Pancreas (tissue), 10 donors: ENCODE measurements around the gene DPT. TPM values are rescaled to one million over a fixed set of nuclear protein-coding genes. Genes with fewer than 3 reads are reported as not detected.

Experiments used
- ATAC-seq, 4 donors: fragments of 200-7000 bp; cut with Tn5 transposase; one replicate each; pipeline versions ENCODE4 v1.8.0 to v1.9.1; 2020; ENCODE audit warnings: mild to moderate bottlenecking in 4 of 4, moderate library complexity in 4 of 4
- DNase-seq, 6 donors: peaks; one replicate each; pipeline ENCODE4 v3.0.0-alpha.2; 2020
- FAIRE-seq: peaks from 2 replicates; lab custom pipeline; 2012; peaks lifted over from hg19 to GRCh38; lab: Jason Lieb, UNC
- H3K27ac ChIP-seq, 4 donors: fragments of 200-600 bp; sonication (generic); 1 replicate in 3 of 4; 2 replicates in 1 of 4; pipeline versions ENCODE4 v1.5.0 to v1.8.0; 2020
- H3K27me3 ChIP-seq, 4 donors: fragments of 200-600 bp; one replicate each; pipeline ENCODE4 v1.8.0; 2021
- H3K36me3 ChIP-seq, 3 donors: fragments of 200-600 bp; sonication (generic) in 1 of 3; one replicate each; pipeline versions ENCODE4 v1.5.0 to v1.8.0; 2020 to 2021
- H3K4me1 ChIP-seq, 3 donors: fragments of 200-600 bp; one replicate each; pipeline ENCODE4 v1.8.0; 2021
- H3K4me3 ChIP-seq, 4 donors: fragments of 200-600 bp; sonication (generic) in 2 of 4; one replicate each; pipeline versions ENCODE4 v1.5.0 to v1.8.0; 2020 to 2021
- H3K9me3 ChIP-seq, 4 donors: fragments of 200-600 bp; one replicate each; pipeline ENCODE4 v1.8.0; 2021
- WGBS, 2 donors: extraction: QIAGEN DNeasy Blood & Tissue Kit; methylation state at CpG; one replicate each; pipeline ENCODE4 v1.1.7; 2013; 5-methylcytosine and 5-hydroxymethylcytosine counted together
- intact Hi-C, 3 donors: fragments of 100-400 bp; cut with DNase I; formaldehyde crosslinking; loops; one replicate each; pipeline versions ENCODE4 v1.11.1 to v1.14.2; 2022
- polyA plus RNA-seq, 2 donors: library from polyadenylated mRNA; stranded (reverse); fragments of 200-250 nt; gene quantifications; one replicate each; pipeline ENCODE4 v1.2.3, GENCODE V29; 2013
- total RNA-seq, 6 donors: library from RNA; stranded (reverse); fragmentation: NEBNext Ultra II Directional in 4 of 6; extraction: Animal tissue kit (Norgen Biotek cat#: 25700) in 4 of 6; gene quantifications; one replicate each; pipeline versions ENCODE4 v1.2.1 to v1.2.4, GENCODE V29; 2021 to 2023
- TF ChIP-seq, protein P1 (sequence below), 4 donors: fragments of 200-600 bp; sonication (generic) in 3 of 4; IDR thresholded peaks; one replicate each; pipeline versions ENCODE4 v1.5.0 to v1.8.0; 2021; ENCODE audit warnings: antibody characterized with exemption in 4 of 4
- donor health status: healthy with polysubstance abuse.
- donor health status: DM: no; HTN: no; CAD: no; lungs with moderate emphysema.
- donor health status: DM: no; HTN: no; CAD: no.
- donor health status: control.
- donor health status: control.
- donor health status: Bipolar disorder and iron deficiency.
- donor health status: DM: yes; HTN: yes; CAD: no.
- donor health status: DM: no; HTN: no; CAD: no.
- donor health status: DM: no; HTN: no; CAD: no.
- donor health status: DM: yes; HTN: yes; CAD: no.

DPT gene
- total and polyA plus RNA-seq, 8 donors: 3.4 to 16.2 (median 7.5) TPM

GRCh38 chr1:168720839-168721238 is 8.2 kb downstream of the DPT start:
- DNase-seq: no peak
- ATAC-seq: no peak
- H3K27ac ChIP-seq: no peak overlapping the region
- H3K36me3 ChIP-seq: no peaks in the 10 kb centered on the region
- intact Hi-C loops: no loop called here
- no peak for FAIRE-seq
- H3K27me3 ChIP-seq: no peaks in the 10 kb centered on the region
- no peaks in the 10 kb centered on the region for H3K9me3 ChIP-seq
- TF ChIP-seq, protein P1, sequence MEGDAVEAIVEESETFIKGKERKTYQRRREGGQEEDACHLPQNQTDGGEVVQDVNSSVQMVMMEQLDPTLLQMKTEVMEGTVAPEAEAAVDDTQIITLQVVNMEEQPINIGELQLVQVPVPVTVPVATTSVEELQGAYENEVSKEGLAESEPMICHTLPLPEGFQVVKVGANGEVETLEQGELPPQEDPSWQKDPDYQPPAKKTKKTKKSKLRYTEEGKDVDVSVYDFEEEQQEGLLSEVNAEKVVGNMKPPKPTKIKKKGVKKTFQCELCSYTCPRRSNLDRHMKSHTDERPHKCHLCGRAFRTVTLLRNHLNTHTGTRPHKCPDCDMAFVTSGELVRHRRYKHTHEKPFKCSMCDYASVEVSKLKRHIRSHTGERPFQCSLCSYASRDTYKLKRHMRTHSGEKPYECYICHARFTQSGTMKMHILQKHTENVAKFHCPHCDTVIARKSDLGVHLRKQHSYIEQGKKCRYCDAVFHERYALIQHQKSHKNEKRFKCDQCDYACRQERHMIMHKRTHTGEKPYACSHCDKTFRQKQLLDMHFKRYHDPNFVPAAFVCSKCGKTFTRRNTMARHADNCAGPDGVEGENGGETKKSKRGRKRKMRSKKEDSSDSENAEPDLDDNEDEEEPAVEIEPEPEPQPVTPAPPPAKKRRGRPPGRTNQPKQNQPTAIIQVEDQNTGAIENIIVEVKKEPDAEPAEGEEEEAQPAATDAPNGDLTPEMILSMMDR (IDR thresholded peaks at IDR 0.05): no peak
- no peak overlapping the region for H3K4me3 ChIP-seq
- H3K4me1 ChIP-seq: peaks cover 0 to 17% (median 11%) of the 10 kb centered on the region in 3 donors

GRCh38 chr1:168719306-168720111 is 9.5 kb downstream of the DPT start:
- ATAC-seq (peak in 3 of 4 donors; percentile 29 to 60 (median 36)), FAIRE-seq (no peak), DNase-seq (no peak)
- WGBS, 2 donors: 90 to 93% methylated on average over 5 of the region's 5 CpGs
- Histone ChIP-seq H3K4me3 (no peak overlapping the region), H3K9me3 (no peaks in the 10 kb centered on the region), H3K36me3 (no peaks in the 10 kb centered on the region), H3K27me3 (no peaks in the 10 kb centered on the region), H3K27ac (no peak overlapping the region), H3K4me1 (peaks cover 0 to 17% (median 11%) of the 10 kb centered on the region in 3 donors)
- TF ChIP-seq, protein P1 (IDR thresholded peaks at IDR 0.05): no peak
- intact Hi-C loops: no loop called here

DNA sequence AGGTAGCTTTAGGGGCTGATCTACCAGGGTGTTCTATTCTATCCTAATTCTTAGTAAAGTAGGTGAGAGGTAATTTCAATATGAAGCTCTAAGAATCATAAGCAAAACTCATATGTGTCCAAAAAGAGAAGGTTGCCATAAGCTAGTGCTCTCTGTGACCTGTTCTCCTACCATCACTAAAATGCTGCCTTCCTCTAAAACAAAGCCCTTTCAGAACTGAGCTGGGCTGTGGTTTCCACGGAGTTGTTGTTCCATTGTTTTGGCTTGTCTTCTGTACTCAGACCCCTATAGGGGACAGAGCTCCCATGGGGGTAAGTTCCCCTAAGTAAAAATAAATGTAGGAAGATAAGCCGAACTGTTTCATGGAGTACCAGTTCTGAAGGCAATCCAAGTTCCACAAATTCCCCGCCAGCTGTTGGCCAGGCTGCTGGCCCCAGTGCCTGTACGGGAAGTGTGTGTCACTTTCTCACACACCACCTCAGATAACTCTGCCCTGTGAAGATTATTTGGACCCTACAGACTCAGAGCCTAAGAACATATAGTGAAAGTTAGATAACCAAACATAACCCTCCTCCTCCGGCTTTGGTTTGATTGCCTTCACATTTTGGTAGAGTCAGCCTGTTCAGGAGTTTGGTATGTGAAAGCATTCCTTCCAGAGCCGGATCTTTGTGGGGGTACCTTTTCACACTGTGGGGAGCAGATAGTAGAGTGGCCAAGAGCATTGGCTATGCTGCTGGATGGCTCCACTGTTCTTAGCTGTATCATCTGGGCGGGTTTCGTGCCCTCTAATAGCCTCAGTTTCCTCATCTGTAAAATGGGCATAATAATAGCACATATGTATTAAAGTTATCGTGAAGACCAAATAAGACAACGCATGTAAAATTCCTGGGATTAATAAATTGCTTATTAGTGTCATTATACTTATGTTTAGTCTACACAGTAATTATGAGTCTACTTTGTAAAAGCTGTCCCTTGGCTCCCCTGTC is 10.8 kb downstream of the DPT start:
- Histone ChIP-seq H3K4me1 (peaks cover 0 to 17% (median 11%) of the 10 kb centered on the region in 3 donors), H3K27ac (peak overlapping the region in 2 of 4 donors; percentile 44 to 50), H3K27me3 (no peaks in the 10 kb centered on the region), H3K4me3 (no peak overlapping the region), H3K9me3 (no peaks in the 10 kb centered on the region), H3K36me3 (no peaks in the 10 kb centered on the region)
- peak in 5 of 6 donors; percentile 46 to 68 (median 59) for DNase-seq
- intact Hi-C loops: no loop called here
- 57% methylated on average over 10 of the region's 10 CpGs for WGBS, 2 donors
- no peak for FAIRE-seq
- TF ChIP-seq, protein P1 (IDR thresholded peaks at IDR 0.05): no peak
- peak; percentile 84 to 96 (median 90) for ATAC-seq

GRCh38 chr1:168714012-168714411 is 15.0 kb downstream of the DPT start:
- peak in 1 of 6 donors; percentile 41 for DNase-seq
- TF ChIP-seq, protein P1 (IDR thresholded peaks at IDR 0.05): no peak
- Histone ChIP-seq H3K4me3 (no peak overlapping the region), H3K4me1 (peaks cover 0 to 13% (median 11%) of the 10 kb centered on the region in 3 donors), H3K27me3 (no peaks in the 10 kb centered on the region), H3K9me3 (no peaks in the 10 kb centered on the region), H3K27ac (no peak overlapping the region), H3K36me3 (no peaks in the 10 kb centered on the region)
- WGBS, 2 donors: 88% methylated on average over 8 of the region's 8 CpGs
- intact Hi-C loops: no loop called here
- FAIRE-seq: no peak
- no peak for ATAC-seq
